HepG2 (cell line): ENCODE measurements around the gene GPT2. TPM values are rescaled to one million over a fixed set of nuclear protein-coding genes. Genes with fewer than 3 reads are reported as not detected.

Experiments used
- KDM6A ChIP-seq: IDR thresholded peaks from 2 replicates; pipeline ENCODE4 v1.6.1; 2016; ENCODE audit warnings: low read depth
- KLF12 ChIP-seq: sonication (generic); formaldehyde crosslinking; IDR thresholded peaks from 2 replicates; pipeline ENCODE4 v1.4.0; 2020; ENCODE audit warnings: missing genetic modification reagents, borderline replicate concordance
- KLF15 ChIP-seq: sonication (generic); formaldehyde crosslinking; IDR thresholded peaks from 2 replicates; pipeline ENCODE4 v1.8.1; 2023; ENCODE audit warnings: borderline replicate concordance, mild to moderate bottlenecking, inconsistent platforms, missing genetic modification reagents, mixed read lengths
- MBD4 ChIP-seq: IDR thresholded peaks from 2 replicates; pipeline ENCODE4 v1.6.1; 2012; ENCODE audit warnings: low read length, inconsistent platforms, borderline replicate concordance
- POGZ ChIP-seq: sonication (generic); formaldehyde crosslinking; IDR thresholded peaks from 2 replicates; pipeline ENCODE4 v1.4.0; 2020; ENCODE audit warnings: mild to moderate bottlenecking, missing genetic modification reagents
- TCF7 ChIP-seq: sonication (generic); IDR thresholded peaks from 2 replicates; pipeline ENCODE4 v1.6.1; 2016; ENCODE audit warnings: antibody characterized with exemption, low read depth
- XBP1 ChIP-seq: sonication (generic); formaldehyde crosslinking; IDR thresholded peaks from 2 replicates; pipeline ENCODE4 v1.5.0; 2020; ENCODE audit warnings: missing genetic modification reagents
- ZNF430 ChIP-seq: sonication (generic); formaldehyde crosslinking; IDR thresholded peaks from 2 replicates; pipeline ENCODE4 v1.9.0; 2021; ENCODE audit warnings: mild to moderate bottlenecking, missing genetic modification reagents
- ZNF629 ChIP-seq: sonication (generic); formaldehyde crosslinking; conservative IDR thresholded peaks from 2 replicates; pipeline ENCODE4 v1.5.0; 2020; ENCODE audit warnings: missing genetic modification reagents
- polyA plus RNA-seq, 8 experiments: library from polyadenylated mRNA; depleted of rRNA in 3 of 8; stranded (reverse) in 7 of 8; unstranded in 1 of 8; fragments of >200 nt; fragmentation: Illumina TruSeq in 4 of 8; extraction: Trizol in 4 of 8; gene quantifications; 2 replicates each; pipeline versions ENCODE4 v1.2.1 to v1.2.3, GENCODE V29; 2011 to 2016; ENCODE audit warnings: low read depth in 4 of 8, missing spikeins in 1 of 8, mixed read lengths in 1 of 8; ENCODE audit not compliant: insufficient read depth in 1 of 8
- total RNA-seq, 5 experiments: library from RNA; depleted of rRNA; stranded (reverse); fragments of >200 nt; fragmentation: Illumina TruSeq; extraction: Trizol; gene quantifications; 2 replicates each; pipeline ENCODE4 v1.2.3, GENCODE V29; 2016; ENCODE audit warnings: low read depth in 1 of 5
- TF ChIP-seq, protein P1 (sequence below): sonication (generic); formaldehyde crosslinking; IDR thresholded peaks from 2 replicates; pipeline ENCODE4; 2020; ENCODE audit warnings: missing genetic modification reagents, mild to moderate bottlenecking, borderline replicate concordance
- TF ChIP-seq, protein P2 (sequence below): conservative IDR thresholded peaks from 2 replicates; pipeline ENCODE4 v1.6.1; 2018; ENCODE audit warnings: missing genetic modification reagents
- TF ChIP-seq, protein P3 (sequence below): IDR thresholded peaks from 2 replicates; pipeline ENCODE4 v1.6.1; 2016; ENCODE audit warnings: missing compliant biosample characterization, missing genetic modification reagents, borderline replicate concordance
- TF ChIP-seq, protein P4 (sequence below): sonication (generic); IDR thresholded peaks from 2 replicates; pipeline ENCODE4 v1.6.1; 2016; ENCODE audit warnings: low read depth, borderline replicate concordance
- TF ChIP-seq, protein P5 (sequence below): sonication (generic); formaldehyde crosslinking; IDR thresholded peaks from 2 replicates; pipeline ENCODE4 v1.4.0; 2020; ENCODE audit warnings: missing genetic modification reagents
- TF ChIP-seq, protein P6 (sequence below): IDR thresholded peaks from 2 replicates; pipeline ENCODE4 v1.6.1; 2016; ENCODE audit warnings: low read depth, missing genetic modification reagents, missing compliant biosample characterization

GPT2 gene
- total and polyA plus RNA-seq, 2 of the 13 experiments (the other 11 are each of a cell fraction or from before 2014, with no cell fraction given), result 138 to 267 TPM

DNA sequence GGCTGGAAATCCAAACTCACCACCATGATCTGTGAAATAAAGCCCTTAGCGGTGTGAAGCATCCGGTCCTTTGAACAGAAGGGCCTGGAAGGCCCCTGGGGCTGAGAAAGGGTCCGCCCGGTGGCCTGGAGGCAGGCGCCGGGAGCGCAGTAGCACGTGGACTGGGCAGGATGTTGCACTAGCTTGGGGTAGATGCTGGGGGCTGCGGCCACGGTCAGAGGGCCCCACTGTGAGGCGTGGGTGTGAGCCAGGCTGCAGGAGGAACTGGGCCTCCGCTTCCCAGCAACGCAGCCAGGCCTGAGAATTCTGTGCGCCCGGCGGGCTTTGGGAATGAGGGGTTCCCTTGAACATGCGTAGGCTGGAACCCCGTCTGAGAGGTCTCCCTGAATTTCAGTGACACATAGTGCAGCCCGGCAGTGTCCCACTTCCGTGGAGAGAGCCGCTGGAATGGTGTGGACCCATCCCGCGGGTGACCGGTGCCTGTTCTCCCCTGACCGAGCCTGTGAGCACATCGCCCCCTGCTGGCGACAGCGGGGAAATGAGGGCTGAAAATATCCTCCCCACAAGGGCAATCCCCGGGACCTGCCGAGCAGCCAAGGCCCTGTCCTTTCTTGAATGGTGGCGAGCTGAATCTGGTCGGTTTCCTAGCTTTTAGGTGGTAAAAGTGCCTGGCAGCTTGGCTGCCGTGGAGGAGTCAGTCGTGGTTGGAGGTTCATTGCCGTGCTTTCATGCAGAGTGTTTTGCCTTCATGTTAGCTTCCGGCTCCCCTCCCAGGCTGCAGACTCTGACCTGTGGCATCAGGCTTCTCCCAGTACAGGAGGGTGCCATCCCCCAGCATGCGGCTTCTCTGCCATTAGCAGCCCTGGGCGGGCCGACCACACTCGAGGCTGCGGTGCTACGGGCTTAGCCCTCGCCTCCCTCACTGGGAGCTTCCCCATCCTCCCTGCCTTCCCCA is 45.5 kb downstream of the GPT2 start (continued):
- TF ChIP-seq, protein P1, sequence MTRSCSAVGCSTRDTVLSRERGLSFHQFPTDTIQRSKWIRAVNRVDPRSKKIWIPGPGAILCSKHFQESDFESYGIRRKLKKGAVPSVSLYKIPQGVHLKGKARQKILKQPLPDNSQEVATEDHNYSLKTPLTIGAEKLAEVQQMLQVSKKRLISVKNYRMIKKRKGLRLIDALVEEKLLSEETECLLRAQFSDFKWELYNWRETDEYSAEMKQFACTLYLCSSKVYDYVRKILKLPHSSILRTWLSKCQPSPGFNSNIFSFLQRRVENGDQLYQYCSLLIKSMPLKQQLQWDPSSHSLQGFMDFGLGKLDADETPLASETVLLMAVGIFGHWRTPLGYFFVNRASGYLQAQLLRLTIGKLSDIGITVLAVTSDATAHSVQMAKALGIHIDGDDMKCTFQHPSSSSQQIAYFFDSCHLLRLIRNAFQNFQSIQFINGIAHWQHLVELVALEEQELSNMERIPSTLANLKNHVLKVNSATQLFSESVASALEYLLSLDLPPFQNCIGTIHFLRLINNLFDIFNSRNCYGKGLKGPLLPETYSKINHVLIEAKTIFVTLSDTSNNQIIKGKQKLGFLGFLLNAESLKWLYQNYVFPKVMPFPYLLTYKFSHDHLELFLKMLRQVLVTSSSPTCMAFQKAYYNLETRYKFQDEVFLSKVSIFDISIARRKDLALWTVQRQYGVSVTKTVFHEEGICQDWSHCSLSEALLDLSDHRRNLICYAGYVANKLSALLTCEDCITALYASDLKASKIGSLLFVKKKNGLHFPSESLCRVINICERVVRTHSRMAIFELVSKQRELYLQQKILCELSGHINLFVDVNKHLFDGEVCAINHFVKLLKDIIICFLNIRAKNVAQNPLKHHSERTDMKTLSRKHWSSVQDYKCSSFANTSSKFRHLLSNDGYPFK (CRISPR knock-in tag), result no peak
- TF ChIP-seq, protein P2, sequence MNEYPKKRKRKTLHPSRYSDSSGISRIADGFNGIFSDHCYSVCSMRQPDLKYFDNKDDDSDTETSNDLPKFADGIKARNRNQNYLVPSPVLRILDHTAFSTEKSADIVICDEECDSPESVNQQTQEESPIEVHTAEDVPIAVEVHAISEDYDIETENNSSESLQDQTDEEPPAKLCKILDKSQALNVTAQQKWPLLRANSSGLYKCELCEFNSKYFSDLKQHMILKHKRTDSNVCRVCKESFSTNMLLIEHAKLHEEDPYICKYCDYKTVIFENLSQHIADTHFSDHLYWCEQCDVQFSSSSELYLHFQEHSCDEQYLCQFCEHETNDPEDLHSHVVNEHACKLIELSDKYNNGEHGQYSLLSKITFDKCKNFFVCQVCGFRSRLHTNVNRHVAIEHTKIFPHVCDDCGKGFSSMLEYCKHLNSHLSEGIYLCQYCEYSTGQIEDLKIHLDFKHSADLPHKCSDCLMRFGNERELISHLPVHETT, result no peak
- TF ChIP-seq TCF7 (no peak), ZNF430 (CRISPR knock-in tag) (0 out of 2 replicates have a peak, but pooled peaks have one; percentile 15), KDM6A (CRISPR knock-in tag) (no peak), KLF12 (CRISPR knock-in tag) (no peak), POGZ (no peak), MBD4 (no peak), XBP1 (CRISPR knock-in tag) (no peak), KLF15 (no peak), ZNF629 (CRISPR knock-in tag) (peak; percentile 38; the same call in 1 of the 2 replicates)
- TF ChIP-seq, protein P3, sequence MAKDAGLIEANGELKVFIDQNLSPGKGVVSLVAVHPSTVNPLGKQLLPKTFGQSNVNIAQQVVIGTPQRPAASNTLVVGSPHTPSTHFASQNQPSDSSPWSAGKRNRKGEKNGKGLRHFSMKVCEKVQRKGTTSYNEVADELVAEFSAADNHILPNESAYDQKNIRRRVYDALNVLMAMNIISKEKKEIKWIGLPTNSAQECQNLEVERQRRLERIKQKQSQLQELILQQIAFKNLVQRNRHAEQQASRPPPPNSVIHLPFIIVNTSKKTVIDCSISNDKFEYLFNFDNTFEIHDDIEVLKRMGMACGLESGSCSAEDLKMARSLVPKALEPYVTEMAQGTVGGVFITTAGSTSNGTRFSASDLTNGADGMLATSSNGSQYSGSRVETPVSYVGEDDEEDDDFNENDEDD (CRISPR knock-in tag), result no peak
- TF ChIP-seq, protein P4, sequence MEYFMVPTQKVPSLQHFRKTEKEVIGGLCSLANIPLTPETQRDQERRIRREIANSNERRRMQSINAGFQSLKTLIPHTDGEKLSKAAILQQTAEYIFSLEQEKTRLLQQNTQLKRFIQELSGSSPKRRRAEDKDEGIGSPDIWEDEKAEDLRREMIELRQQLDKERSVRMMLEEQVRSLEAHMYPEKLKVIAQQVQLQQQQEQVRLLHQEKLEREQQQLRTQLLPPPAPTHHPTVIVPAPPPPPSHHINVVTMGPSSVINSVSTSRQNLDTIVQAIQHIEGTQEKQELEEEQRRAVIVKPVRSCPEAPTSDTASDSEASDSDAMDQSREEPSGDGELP, result no peak
- TF ChIP-seq, protein P5, sequence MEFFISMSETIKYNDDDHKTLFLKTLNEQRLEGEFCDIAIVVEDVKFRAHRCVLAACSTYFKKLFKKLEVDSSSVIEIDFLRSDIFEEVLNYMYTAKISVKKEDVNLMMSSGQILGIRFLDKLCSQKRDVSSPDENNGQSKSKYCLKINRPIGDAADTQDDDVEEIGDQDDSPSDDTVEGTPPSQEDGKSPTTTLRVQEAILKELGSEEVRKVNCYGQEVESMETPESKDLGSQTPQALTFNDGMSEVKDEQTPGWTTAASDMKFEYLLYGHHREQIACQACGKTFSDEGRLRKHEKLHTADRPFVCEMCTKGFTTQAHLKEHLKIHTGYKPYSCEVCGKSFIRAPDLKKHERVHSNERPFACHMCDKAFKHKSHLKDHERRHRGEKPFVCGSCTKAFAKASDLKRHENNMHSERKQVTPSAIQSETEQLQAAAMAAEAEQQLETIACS (CRISPR knock-in tag), result no peak
- TF ChIP-seq, protein P6, sequence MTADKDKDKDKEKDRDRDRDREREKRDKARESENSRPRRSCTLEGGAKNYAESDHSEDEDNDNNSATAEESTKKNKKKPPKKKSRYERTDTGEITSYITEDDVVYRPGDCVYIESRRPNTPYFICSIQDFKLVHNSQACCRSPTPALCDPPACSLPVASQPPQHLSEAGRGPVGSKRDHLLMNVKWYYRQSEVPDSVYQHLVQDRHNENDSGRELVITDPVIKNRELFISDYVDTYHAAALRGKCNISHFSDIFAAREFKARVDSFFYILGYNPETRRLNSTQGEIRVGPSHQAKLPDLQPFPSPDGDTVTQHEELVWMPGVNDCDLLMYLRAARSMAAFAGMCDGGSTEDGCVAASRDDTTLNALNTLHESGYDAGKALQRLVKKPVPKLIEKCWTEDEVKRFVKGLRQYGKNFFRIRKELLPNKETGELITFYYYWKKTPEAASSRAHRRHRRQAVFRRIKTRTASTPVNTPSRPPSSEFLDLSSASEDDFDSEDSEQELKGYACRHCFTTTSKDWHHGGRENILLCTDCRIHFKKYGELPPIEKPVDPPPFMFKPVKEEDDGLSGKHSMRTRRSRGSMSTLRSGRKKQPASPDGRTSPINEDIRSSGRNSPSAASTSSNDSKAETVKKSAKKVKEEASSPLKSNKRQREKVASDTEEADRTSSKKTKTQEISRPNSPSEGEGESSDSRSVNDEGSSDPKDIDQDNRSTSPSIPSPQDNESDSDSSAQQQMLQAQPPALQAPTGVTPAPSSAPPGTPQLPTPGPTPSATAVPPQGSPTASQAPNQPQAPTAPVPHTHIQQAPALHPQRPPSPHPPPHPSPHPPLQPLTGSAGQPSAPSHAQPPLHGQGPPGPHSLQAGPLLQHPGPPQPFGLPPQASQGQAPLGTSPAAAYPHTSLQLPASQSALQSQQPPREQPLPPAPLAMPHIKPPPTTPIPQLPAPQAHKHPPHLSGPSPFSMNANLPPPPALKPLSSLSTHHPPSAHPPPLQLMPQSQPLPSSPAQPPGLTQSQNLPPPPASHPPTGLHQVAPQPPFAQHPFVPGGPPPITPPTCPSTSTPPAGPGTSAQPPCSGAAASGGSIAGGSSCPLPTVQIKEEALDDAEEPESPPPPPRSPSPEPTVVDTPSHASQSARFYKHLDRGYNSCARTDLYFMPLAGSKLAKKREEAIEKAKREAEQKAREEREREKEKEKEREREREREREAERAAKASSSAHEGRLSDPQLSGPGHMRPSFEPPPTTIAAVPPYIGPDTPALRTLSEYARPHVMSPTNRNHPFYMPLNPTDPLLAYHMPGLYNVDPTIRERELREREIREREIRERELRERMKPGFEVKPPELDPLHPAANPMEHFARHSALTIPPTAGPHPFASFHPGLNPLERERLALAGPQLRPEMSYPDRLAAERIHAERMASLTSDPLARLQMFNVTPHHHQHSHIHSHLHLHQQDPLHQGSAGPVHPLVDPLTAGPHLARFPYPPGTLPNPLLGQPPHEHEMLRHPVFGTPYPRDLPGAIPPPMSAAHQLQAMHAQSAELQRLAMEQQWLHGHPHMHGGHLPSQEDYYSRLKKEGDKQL (CRISPR knock-in tag), result no peak
